Psoas muscle (tissue), 8 donors: Measurements from ENCODE around the gene WTAP. TPM values are rescaled to one million over a fixed set of nuclear protein-coding genes. Genes with fewer than 3 reads are reported as not detected.

Experiments used
- ATAC-seq, 4 donors: fragments of 200-7000 bp; cut with Tn5 transposase; one replicate each; pipeline ENCODE4 v1.9.1; 2020; ENCODE audit warnings: moderate library complexity in 3 of 4, mild to moderate bottlenecking in 2 of 4
- DNase-seq, 2 donors: peaks; one replicate each; pipeline ENCODE4 v3.0.0-alpha.2; 2020
- H3K27ac ChIP-seq: fragments of 200-600 bp; one replicate; pipeline ENCODE4 v1.8.0; 2022
- H3K27me3 ChIP-seq, 3 donors: fragments of 200-600 bp in 1 of 3; one replicate each; pipeline versions ENCODE4 v1.6.1 to v1.8.0; 2013 to 2022; ENCODE audit warnings: low read length in 2 of 3, mild to moderate bottlenecking in 2 of 3, moderate library complexity in 1 of 3; ENCODE audit not compliant: insufficient read depth in 3 of 3
- H3K36me3 ChIP-seq, 2 donors: fragments of 200-600 bp in 1 of 2; one replicate each; pipeline versions ENCODE4 v1.6.1 to v1.8.0; 2013 to 2022; ENCODE audit warnings: low read depth in 1 of 2, mild to moderate bottlenecking in 1 of 2, moderate library complexity in 1 of 2; ENCODE audit not compliant: insufficient read depth in 1 of 2
- H3K4me1 ChIP-seq: fragments of 200-600 bp; one replicate; pipeline ENCODE4 v1.8.0; 2022
- H3K4me3 ChIP-seq: fragments of 200-600 bp; one replicate; pipeline ENCODE4 v1.8.0; 2022; ENCODE audit warnings: mild to moderate bottlenecking
- H3K9me3 ChIP-seq: fragments of 200-600 bp; one replicate; pipeline ENCODE4 v1.8.0; 2022
- WGBS, 3 donors: extraction: QIAGEN DNeasy Blood & Tissue Kit; methylation state at CpG; one replicate each; pipeline versions ENCODE4 v1.1.6 to v1.1.7; 2013; 5-methylcytosine and 5-hydroxymethylcytosine counted together
- intact Hi-C, 2 donors: fragments of 100-400 bp; cut with DNase I; formaldehyde crosslinking; loops; one replicate each; pipeline versions ENCODE4 v1.11.0 to v1.14.2; 2022
- long read RNA-seq, 2 donors: library from polyadenylated mRNA; unstranded; transcript quantifications; one replicate each; pipeline ENCODE4 v2.0.0, GENCODE V29; 2021
- polyA plus RNA-seq, 3 donors: library from polyadenylated mRNA; stranded (reverse); fragments of 200-250 nt; gene quantifications; one replicate each; pipeline ENCODE4 v1.2.3, GENCODE V29; 2013
- total RNA-seq, 4 donors: library from RNA; stranded (reverse); fragmentation: NEBNext Ultra II Directional in 2 of 4; extraction: Animal tissue kit (Norgen Biotek cat#: 25700) in 2 of 4; gene quantifications; one replicate each; pipeline versions ENCODE4 v1.2.1 to v1.2.4, GENCODE V29; 2021 to 2023
- TF ChIP-seq, protein P1 (sequence below): fragments of 200-600 bp; IDR thresholded peaks from one replicate; pipeline ENCODE4 v1.8.0; 2022; ENCODE audit warnings: antibody characterized with exemption
- donor health status: healthy with polysubstance abuse.
- donor health status: DM: no; HTN: no; CAD: no; lungs with moderate emphysema.
- donor health status: Bipolar disorder and iron deficiency.
- donor health status: healthy.
- donor health status: DM: yes; HTN: yes; CAD: no.
- donor health status: DM: no; HTN: no; CAD: no.
- donor health status: DM: no; HTN: no; CAD: no.
- donor health status: DM: yes; HTN: yes; CAD: no.

Gene WTAP
- total RNA-seq (100 to 1,000 TPM in 3 of 4 donors, 10 to 100 TPM in 1; 51.8 to 199 (median 107) TPM), polyA plus RNA-seq (100 to 1,000 TPM; 131 to 284 (median 265) TPM)
- long read RNA-seq, donor 1, transcript WTAP-202 (8 exons, 3,656 nt) = minor isoform, 14 of 75 reads
- long read RNA-seq, donor 1, transcript WTAP-201 (6 exons, 1,622 nt) = major isoform, 22 of 75 reads
- long read RNA-seq, donor 1, transcript WTAP-206 (8 exons, 2,109 nt) = minor isoform, 7 of 75 reads
- long read RNA-seq, donor 1, partial matches to known transcripts = 26 of 75 reads
- long read RNA-seq, donor 1, other reads (novel, unspliced or antisense) = 2 of 75 reads
- long read RNA-seq, donor 2, transcript WTAP-202 (8 exons, 3,656 nt) = minor isoform, 21 of 286 reads
- long read RNA-seq, donor 2, transcript WTAP-206 (8 exons, 2,109 nt) = minor isoform, 18 of 286 reads
- long read RNA-seq, donor 2, transcript WTAP-201 (6 exons, 1,622 nt) = major isoform, 120 of 286 reads
- long read RNA-seq, donor 2, transcript WTAP-207 (7 exons, 1,430 nt) = minor isoform, 33 of 286 reads
- long read RNA-seq, donor 2, partial matches to known transcripts = 73 of 286 reads
- long read RNA-seq, donor 2, other reads (novel, unspliced or antisense) = 11 of 286 reads

GRCh38 chr6:159726918-159727716 lies at the start of gene WTAP:
TSS of gene WTAP (plus strand) at chr6:159727506. CDS start at chr6:159736266, 8,760 bp downstream.
- peaks cover 0 to 11% of the 10 kb centered on the region in 2 donors for H3K36me3 ChIP-seq
- H3K27ac ChIP-seq = peak within 1 kb of the TSS; percentile 97
- H3K4me1 ChIP-seq = peaks cover 49% of the 10 kb centered on the region
- peak within 1 kb of the TSS; percentile 90 for H3K4me3 ChIP-seq
- no peaks in the 10 kb centered on the region for H3K9me3 ChIP-seq
- no peaks in the 10 kb centered on the region for H3K27me3 ChIP-seq
- WGBS, 3 donors = 0 to 1% (median 0%) methylated on average over 48 to 93 of the region's 93 CpGs
- TF ChIP-seq, protein P1, sequence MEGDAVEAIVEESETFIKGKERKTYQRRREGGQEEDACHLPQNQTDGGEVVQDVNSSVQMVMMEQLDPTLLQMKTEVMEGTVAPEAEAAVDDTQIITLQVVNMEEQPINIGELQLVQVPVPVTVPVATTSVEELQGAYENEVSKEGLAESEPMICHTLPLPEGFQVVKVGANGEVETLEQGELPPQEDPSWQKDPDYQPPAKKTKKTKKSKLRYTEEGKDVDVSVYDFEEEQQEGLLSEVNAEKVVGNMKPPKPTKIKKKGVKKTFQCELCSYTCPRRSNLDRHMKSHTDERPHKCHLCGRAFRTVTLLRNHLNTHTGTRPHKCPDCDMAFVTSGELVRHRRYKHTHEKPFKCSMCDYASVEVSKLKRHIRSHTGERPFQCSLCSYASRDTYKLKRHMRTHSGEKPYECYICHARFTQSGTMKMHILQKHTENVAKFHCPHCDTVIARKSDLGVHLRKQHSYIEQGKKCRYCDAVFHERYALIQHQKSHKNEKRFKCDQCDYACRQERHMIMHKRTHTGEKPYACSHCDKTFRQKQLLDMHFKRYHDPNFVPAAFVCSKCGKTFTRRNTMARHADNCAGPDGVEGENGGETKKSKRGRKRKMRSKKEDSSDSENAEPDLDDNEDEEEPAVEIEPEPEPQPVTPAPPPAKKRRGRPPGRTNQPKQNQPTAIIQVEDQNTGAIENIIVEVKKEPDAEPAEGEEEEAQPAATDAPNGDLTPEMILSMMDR = no peak
- ATAC-seq = peak; percentile 94 to 96 (median 96)
- intact Hi-C loops = loop anchor here in 1 of 2 donors (2.0 kb wide), 2 partner anchors 34 to 64 kb away; partner anchors contain the start of genes MRPL18 and SOD2
- peak; percentile 96 to 97 for DNase-seq

GRCh38 chr6:159677506-159678165 lies 49.7 kb upstream of the WTAP start:
- WGBS, 3 donors = 96% methylated on average over 5 of the region's 5 CpGs
- ATAC-seq = peak; percentile 24 to 44 (median 39)
- DNase-seq = no peak
- Histone ChIP-seq H3K9me3 (no peaks in the 10 kb centered on the region), H3K27me3 (no peaks in the 10 kb centered on the region), H3K36me3 (peaks cover 7 to 52% of the 10 kb centered on the region in 2 donors), H3K27ac (peak overlapping the region; percentile 27), H3K4me1 (peaks cover 4% of the 10 kb centered on the region), H3K4me3 (no peak overlapping the region)
- TF ChIP-seq, protein P1 = no peak
- intact Hi-C loops = no loop called here

DNA sequence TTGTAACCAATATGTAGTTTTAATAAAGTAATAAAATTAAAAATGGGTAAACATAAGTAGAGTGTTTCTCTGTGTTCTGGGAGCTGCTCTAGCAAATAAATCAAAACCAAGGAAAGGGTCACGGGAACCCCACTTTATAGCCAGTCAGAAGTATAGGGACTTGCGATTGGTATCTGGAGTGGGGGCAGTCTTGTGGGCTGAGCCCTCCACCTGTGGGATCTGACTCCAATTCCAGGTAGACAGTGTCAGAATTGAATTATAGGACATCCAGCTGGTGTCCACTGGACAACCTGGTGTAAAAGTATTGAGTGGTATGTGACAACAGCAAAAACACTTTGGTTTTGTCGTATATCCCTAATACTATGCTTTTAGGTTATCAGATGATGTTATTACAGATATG lies 48.7 kb upstream of the WTAP start:
- TF ChIP-seq, protein P1 = no peak
- Histone ChIP-seq H3K27me3 (no peaks in the 10 kb centered on the region), H3K36me3 (peaks cover 7 to 62% of the 10 kb centered on the region in 2 donors), H3K4me1 (peaks cover 12% of the 10 kb centered on the region), H3K27ac (no peak overlapping the region), H3K9me3 (no peaks in the 10 kb centered on the region), H3K4me3 (no peak overlapping the region)
- peak; percentile 17 to 32 (median 22) for ATAC-seq
- intact Hi-C loops = no loop called here
- 94 to 98% (median 95%) methylated on average over 3 of the region's 3 CpGs for WGBS, 3 donors
- no peak for DNase-seq
